Vagina (tissue), 2 donors: ENCODE results near the gene ELK3. TPM values are rescaled to one million over a fixed set of nuclear protein-coding genes. Genes with fewer than 3 reads are reported as not detected.
A peak's percentile ranks its signal among the peaks of the same experiment; 100 is the strongest.

Source experiments
- DNase-seq, 2 donors: peaks; one replicate each; pipeline ENCODE4 v3.0.0-alpha.2; 2017; ENCODE audit errors: extremely low spot score in 2 of 2
- H3K27ac ChIP-seq: fragments of 200-600 bp; sonication (generic); one replicate; pipeline ENCODE4 v1.5.1; 2019
- H3K27me3 ChIP-seq: fragments of 200-600 bp; sonication (generic); one replicate; pipeline ENCODE4 v1.5.1; 2019
- H3K36me3 ChIP-seq, 2 donors: fragments of 200-600 bp; sonication (generic); one replicate each; pipeline ENCODE4 v1.5.1; 2017 to 2019
- H3K4me1 ChIP-seq: fragments of 200-600 bp; sonication (generic); one replicate; pipeline ENCODE4 v1.5.1; 2019
- H3K4me3 ChIP-seq, 2 donors: fragments of 200-600 bp; sonication (generic); 1 replicate in 1 of 2; 2 replicates in 1 of 2; pipeline ENCODE4 v1.5.1; 2016 to 2019
- H3K9me3 ChIP-seq: fragments of 200-600 bp; sonication (generic); one replicate; pipeline ENCODE4 v1.5.1; 2019
- POLR2A ChIP-seq, 2 donors: fragments of 450-650 bp; IDR thresholded peaks; one replicate each; pipeline ENCODE4 v1.6.1; 2017; ENCODE audit warnings: antibody characterized with exemption in 2 of 2, mild to moderate bottlenecking in 2 of 2, moderate library complexity in 2 of 2
- POLR2AphosphoS5 ChIP-seq, 2 donors: sonication (generic); formaldehyde crosslinking; IDR thresholded peaks; one replicate each; pipeline ENCODE4 v1.9.0; 2017; ENCODE audit warnings: antibody characterized with exemption in 2 of 2, mild to moderate bottlenecking in 2 of 2, low read depth in 1 of 2; ENCODE audit not compliant: insufficient read depth in 1 of 2
- intact Hi-C: fragments of 100-400 bp; cut with DNase I; formaldehyde crosslinking; loops from one replicate; pipeline ENCODE4 v1.15.1; 2023
- total RNA-seq: library from RNA; depleted of rRNA; stranded (reverse); fragments of >200 nt; gene quantifications from one replicate; pipeline ENCODE4 v1.2.3, GENCODE V29; 2016
- TF ChIP-seq, protein P1 (sequence below), 3 experiments: fragments of 450-650 bp in 2 of 3; fragments of 200-600 bp in 1 of 3; sonication (generic) in 1 of 3; IDR thresholded peaks; one replicate each; pipeline ENCODE4 v1.5.1; 2017 to 2019; ENCODE audit warnings: antibody characterized with exemption in 3 of 3, mild to moderate bottlenecking in 2 of 3, moderate library complexity in 2 of 3

The ELK3 gene
- total RNA-seq, 1 donor from 2014 or later = 39.5 TPM

DNA sequence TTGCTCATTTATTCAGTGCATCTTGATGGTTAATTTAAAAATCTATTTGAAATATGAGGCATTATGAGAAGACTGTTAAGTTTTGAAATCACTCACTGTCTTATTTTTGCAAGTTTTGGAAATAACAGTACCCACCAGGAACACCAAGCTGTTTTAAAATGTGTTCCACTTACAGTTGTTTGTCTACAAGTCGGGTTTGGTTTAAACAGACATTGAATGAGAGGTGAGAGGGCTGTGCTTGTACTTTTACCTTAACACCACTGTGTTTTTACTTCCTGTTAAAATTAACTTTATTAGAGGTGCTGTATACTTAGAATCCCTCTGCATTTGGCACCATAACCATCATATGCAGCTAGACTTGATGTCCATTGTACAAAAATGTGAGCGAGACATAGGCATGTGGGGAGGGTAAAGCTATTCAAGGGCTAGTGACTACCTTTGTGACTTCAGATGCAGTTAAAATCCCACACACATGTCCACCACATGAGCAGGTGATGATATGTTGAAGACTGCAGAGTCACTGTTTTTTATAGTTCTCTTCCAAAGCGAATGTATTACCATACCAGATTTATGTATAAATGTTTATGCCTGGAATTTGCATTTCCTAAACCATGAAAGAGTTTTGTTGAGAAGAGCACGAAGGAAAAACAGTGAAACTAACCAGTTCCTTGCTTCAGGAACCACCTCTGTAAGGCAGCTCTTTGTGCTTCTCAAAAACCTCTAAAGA is 12.9 kb downstream of the ELK3 start:
- TF ChIP-seq POLR2AphosphoS5 (IDR thresholded peaks at IDR 0.05; ENCODE audit: insufficient read depth in 1 of 2, low read depth in 1 of 2) = no peak
- TF ChIP-seq POLR2A (IDR thresholded peaks at IDR 0.05) = no peak
- TF ChIP-seq, protein P1, sequence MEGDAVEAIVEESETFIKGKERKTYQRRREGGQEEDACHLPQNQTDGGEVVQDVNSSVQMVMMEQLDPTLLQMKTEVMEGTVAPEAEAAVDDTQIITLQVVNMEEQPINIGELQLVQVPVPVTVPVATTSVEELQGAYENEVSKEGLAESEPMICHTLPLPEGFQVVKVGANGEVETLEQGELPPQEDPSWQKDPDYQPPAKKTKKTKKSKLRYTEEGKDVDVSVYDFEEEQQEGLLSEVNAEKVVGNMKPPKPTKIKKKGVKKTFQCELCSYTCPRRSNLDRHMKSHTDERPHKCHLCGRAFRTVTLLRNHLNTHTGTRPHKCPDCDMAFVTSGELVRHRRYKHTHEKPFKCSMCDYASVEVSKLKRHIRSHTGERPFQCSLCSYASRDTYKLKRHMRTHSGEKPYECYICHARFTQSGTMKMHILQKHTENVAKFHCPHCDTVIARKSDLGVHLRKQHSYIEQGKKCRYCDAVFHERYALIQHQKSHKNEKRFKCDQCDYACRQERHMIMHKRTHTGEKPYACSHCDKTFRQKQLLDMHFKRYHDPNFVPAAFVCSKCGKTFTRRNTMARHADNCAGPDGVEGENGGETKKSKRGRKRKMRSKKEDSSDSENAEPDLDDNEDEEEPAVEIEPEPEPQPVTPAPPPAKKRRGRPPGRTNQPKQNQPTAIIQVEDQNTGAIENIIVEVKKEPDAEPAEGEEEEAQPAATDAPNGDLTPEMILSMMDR (IDR thresholded peaks at IDR 0.05) = no peak
- Histone ChIP-seq H3K27ac (no peak overlapping the region), H3K36me3 (no peaks in the 10 kb centered on the region), H3K27me3 (no peaks in the 10 kb centered on the region), H3K9me3 (no peaks in the 10 kb centered on the region), H3K4me1 (peaks cover 57% of the 10 kb centered on the region), H3K4me3 (no peak overlapping the region)
- no peak for DNase-seq
- intact Hi-C loops = loop anchor here (10.0 kb wide), 1 partner anchor 298 kb away; no protein-coding TSS in a partner anchor

DNA sequence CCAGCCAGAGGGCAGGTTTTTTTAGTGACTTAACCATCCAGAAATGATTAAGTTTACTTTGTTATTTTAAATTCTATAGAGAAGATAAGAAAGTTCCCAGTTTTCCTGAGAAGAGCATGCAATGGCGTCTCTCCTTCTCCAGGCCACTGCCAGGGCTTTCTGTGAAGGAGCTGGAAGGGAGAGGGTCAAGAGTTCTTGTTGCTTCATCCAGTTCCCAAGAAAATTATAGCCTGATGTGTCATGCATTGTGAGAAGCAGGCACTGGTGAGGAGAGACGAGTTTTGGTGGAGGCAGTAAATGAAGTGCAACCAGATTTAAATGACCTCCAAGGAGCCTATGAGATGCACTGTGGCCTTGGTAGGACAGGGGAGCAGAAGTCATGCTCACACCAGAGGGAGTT is 14.2 kb downstream of the ELK3 start:
- no peak overlapping the region for H3K27ac ChIP-seq
- no peak overlapping the region for H3K4me3 ChIP-seq
- no peaks in the 10 kb centered on the region for H3K27me3 ChIP-seq
- peaks cover 70% of the 10 kb centered on the region for H3K4me1 ChIP-seq
- no peaks in the 10 kb centered on the region for H3K36me3 ChIP-seq
- DNase-seq = no peak
- no peaks in the 10 kb centered on the region for H3K9me3 ChIP-seq
- no peak for TF ChIP-seq POLR2AphosphoS5 (IDR thresholded peaks at IDR 0.05; ENCODE audit: insufficient read depth in 1 of 2, low read depth in 1 of 2)
- no peak for TF ChIP-seq POLR2A (IDR thresholded peaks at IDR 0.05)
- TF ChIP-seq, protein P1 (IDR thresholded peaks at IDR 0.05) = no peak
- intact Hi-C loops = loop anchor here (10.0 kb wide), 1 partner anchor 296 kb away; no protein-coding TSS in a partner anchor

DNA sequence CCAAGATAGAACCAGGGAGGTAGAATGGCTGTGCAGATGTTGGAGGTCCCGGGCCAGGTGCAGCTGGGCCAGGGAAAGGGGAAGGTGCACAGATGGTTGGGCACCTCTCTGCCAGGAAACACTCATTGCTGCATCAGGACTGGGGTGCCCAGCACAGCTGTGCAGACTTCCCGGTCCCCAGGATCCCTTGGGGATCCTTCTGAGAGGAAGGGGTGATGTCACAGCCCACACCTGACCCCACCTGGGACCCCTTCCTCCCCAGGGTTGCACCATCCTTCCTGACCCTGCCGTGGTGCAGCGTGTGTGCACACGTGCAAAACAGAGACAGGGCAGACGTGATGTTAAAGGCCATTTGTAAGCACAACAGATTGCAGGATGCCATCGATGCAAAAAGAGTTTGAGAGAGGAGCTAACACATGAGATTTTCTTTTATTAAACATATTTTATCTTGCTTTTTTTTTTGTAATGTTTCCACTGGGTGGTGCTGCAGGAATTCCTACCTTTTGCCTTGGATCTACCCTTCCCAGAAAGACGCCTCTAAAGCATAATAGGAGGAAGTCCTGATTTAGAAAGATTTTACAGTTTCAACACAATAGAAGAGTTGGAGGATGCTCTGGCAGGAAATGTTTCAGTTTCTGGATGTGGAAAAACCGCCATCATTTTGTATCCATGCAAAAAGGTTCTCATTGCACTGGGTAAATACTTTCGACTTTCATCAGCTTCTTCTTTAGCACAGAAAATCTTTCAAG is 14.8 kb downstream of the ELK3 start:
- Histone ChIP-seq H3K9me3 (no peaks in the 10 kb centered on the region), H3K4me1 (peaks cover 75% of the 10 kb centered on the region), H3K4me3 (no peak overlapping the region), H3K27me3 (no peaks in the 10 kb centered on the region), H3K27ac (no peak overlapping the region), H3K36me3 (no peaks in the 10 kb centered on the region)
- no peak for TF ChIP-seq POLR2A (IDR thresholded peaks at IDR 0.05)
- TF ChIP-seq POLR2AphosphoS5 (IDR thresholded peaks at IDR 0.05; ENCODE audit: insufficient read depth in 1 of 2, low read depth in 1 of 2) = peak; percentile 43 to 73
- TF ChIP-seq, protein P1 (IDR thresholded peaks at IDR 0.05) = no peak
- intact Hi-C loops = loop anchor here (10.0 kb wide), 1 partner anchor 296 kb away; no protein-coding TSS in a partner anchor
- DNase-seq = no peak

DNA sequence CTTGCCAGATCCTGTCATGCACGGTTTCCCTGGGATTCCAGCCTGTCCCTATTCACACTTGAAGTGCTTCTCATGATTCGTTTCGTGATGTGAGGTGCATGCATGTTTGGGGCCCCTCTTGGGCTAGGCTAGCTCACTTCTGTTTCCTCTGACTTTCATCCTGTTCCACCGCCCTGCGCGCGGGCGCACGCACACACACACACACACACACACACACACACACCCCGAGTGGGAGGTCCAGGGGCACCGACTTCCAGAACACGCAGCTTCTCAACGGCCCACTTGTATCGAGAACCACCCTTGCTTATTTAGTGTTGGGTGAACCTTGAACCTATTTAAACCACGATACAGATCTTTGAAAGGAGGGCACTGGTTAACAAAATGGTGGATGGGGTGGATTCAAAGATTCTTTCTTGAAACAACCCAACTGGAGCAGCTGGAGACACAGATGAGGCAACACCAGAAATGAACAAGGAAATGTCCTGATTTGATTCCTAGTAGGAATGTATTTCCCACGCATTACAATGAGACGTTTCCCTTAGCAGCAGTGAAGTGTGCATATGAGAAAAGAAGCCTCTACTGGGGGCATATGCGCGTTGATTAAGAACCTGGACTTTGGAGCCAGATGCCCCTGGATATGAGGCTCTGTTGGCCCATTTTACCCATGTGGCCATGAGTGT is 16.3 kb downstream of the ELK3 start:
- DNase-seq = no peak
- Histone ChIP-seq H3K4me1 (peaks cover 76% of the 10 kb centered on the region), H3K27ac (no peak overlapping the region), H3K27me3 (no peaks in the 10 kb centered on the region), H3K4me3 (no peak overlapping the region), H3K36me3 (no peaks in the 10 kb centered on the region), H3K9me3 (no peaks in the 10 kb centered on the region)
- intact Hi-C loops = no loop called here
- TF ChIP-seq, protein P1 (IDR thresholded peaks at IDR 0.05) = no peak
- TF ChIP-seq POLR2A (IDR thresholded peaks at IDR 0.05) (no peak), POLR2AphosphoS5 (IDR thresholded peaks at IDR 0.05; ENCODE audit: insufficient read depth in 1 of 2, low read depth in 1 of 2) (no peak)
